Measurements from ENCODE around the gene ZNF592.
"Not testable (repeated sequence)": the region's sequence is repeated elsewhere in the genome, so short reads cannot be mapped to it uniquely, and the experiment has no call there.

ZNF592 gene, protein sequence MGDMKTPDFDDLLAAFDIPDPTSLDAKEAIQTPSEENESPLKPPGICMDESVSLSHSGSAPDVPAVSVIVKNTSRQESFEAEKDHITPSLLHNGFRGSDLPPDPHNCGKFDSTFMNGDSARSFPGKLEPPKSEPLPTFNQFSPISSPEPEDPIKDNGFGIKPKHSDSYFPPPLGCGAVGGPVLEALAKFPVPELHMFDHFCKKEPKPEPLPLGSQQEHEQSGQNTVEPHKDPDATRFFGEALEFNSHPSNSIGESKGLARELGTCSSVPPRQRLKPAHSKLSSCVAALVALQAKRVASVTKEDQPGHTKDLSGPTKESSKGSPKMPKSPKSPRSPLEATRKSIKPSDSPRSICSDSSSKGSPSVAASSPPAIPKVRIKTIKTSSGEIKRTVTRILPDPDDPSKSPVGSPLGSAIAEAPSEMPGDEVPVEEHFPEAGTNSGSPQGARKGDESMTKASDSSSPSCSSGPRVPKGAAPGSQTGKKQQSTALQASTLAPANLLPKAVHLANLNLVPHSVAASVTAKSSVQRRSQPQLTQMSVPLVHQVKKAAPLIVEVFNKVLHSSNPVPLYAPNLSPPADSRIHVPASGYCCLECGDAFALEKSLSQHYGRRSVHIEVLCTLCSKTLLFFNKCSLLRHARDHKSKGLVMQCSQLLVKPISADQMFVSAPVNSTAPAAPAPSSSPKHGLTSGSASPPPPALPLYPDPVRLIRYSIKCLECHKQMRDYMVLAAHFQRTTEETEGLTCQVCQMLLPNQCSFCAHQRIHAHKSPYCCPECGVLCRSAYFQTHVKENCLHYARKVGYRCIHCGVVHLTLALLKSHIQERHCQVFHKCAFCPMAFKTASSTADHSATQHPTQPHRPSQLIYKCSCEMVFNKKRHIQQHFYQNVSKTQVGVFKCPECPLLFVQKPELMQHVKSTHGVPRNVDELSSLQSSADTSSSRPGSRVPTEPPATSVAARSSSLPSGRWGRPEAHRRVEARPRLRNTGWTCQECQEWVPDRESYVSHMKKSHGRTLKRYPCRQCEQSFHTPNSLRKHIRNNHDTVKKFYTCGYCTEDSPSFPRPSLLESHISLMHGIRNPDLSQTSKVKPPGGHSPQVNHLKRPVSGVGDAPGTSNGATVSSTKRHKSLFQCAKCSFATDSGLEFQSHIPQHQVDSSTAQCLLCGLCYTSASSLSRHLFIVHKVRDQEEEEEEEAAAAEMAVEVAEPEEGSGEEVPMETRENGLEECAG (N-terminal part only)

DNA sequence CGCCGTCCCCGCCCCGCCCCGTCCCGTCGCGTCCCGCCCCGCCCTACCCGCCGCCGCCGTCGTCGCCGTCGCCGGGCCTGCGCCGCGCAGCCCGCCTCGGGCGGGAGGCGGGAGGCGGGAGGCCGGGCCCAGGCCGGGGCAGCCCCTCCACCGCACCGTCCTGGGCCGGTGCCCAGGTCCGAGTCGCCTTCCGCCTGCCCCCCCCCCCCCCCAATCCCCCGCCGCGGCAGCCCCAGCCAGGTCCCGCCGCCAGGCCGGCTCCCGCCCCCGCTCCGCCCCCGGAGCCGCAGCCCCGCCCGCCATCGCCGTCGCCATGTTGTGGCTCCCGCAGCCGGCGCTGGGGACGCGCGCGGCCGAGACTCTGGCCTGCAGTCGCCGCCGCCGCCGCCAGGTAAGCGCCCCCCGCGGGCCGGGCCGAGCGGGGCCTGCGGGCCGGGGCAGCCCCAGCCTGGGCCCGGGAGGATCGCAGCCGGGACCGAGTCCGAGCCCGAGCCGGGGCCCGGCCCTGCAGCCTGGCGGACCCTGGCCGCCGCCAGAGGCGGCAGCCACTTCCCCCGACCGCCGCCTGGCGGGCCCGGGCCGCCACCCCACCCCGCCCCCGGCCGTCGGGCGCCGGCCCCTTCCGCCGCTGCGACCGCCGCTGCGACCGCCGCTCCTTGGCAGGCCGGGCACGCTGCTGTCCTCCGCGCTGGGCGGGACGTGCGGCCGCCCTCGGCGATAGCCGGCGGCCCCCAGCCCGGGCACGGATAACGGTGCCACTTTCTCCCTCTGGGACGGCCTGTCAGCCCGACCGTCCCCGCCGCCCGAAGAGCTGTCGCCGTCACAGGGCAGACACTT is at the start of gene ZNF592:
Gene ZNF592 (plus strand): TSS at position 319 of the 837 bp plus-strand sequence. CDS start 34,084 bp downstream, outside the sequence.
- DNase-seq (ENCODE audit: low read depth) = peak; percentile 50

DNA sequence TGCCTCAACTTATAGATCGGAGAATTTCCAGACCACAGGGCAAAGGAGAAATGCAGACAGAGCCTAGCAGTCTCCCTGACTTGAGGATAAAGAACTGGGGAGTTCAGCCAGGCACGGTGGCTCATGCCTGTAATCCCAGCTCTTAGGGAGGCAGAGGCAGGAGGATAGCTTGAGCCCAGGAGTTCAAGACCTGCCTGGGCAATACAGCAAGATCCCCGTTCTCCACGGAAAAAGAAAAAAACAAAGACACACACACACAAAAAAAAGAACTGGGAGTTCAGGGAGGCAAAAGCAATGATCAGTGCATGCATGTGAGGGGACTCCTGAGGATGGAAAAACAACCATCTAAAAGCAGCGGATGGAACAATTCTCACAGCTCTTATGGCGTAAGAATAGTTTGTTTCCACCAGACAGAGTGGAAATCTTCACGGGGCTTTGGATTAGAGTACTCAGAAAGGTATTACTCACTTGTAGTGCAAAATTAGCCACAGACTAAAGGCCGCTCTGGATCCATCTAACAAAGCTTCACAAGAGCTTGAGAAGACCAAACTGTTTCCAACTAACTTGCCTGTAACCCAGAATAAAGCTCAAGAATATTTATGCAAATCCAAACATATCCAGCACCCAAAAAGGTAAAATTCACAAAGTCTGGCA is 48.7 kb upstream of the ZNF592 start:
- DNase-seq (ENCODE audit: low read depth) = no peak

DNA sequence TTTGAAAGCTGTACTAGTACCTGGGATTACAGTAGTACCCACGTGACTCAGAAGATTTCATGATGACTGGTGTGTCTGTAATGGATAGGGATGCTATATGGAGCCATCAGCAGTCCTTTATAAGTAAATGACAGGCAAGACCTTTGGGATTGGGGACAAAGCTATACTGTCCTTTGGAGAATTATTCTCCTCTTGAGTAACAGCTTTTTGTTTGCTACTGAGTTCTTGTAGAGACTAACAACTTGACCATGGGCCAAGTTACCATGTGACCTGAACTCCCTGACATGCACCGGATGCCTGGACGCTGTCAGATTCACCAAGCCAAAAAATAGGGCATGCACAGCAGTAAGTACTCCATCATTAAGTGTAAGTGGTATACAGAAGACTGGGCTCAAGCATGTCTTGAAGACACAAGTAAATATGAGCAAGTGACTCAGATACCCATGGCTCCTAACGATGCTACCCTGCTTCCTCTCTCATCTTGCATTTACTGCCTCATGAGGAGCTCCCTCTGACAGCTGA is 45.4 kb upstream of the ZNF592 start:
- DNase-seq (ENCODE audit: low read depth) = no peak

DNA sequence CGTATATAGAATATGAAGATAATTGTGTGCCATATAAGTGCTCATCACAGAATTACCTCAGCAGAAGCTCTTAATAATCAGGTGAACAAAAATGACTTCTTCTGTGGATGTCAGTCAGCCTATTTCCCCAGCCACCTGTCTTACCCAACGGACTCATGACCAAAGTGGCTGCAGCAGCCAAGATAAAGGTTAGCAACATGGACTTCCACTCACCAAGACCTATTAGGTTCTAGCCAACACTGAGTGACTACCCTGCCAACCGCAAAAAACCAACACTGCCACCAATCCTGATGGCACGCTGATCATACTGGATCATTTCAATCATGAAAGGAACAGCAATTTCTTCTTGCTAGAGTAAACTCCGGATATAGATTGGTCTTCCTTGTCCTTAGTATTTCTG is 44.6 kb upstream of the ZNF592 start:
- DNase-seq (ENCODE audit: low read depth) = no peak

DNA sequence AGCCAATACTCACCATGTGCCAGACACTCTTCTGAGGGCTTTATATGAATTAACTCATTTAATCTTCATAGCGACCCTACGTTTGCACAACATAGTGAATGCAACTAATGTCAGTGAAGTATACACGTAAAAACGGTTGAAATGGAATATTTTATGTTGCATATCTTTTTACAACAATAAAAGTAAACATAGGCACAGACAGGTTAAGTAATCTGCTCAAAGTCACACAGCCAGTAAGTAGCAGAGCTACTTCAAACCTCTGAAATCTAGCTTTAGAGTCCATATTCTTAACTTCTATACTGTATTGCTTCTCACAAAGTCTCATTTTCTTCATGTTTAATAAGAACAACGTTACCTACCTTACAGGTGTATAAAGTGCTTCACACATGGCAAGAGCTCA is 34.0 kb upstream of the ZNF592 start:
- no peak for DNase-seq (ENCODE audit: low read depth)

DNA sequence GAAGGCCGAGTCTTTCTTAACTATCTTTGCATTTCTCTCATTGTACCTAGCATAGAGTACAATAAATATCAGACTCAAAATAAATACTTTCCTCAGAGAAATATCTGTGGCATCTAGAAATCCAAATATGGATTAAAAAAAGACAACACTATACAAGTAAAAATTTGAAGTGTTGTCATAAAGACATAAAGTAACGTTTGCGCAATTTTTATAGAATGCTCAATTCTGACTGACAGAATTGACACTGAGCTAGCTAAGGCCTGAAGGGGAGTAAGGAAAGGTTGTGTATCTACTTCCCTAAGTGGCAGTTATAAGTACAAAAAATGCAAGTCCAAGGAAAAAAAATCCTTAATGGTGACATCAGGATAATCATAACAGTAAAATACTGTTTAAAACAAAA is 33.6 kb upstream of the ZNF592 start:
- no peak for DNase-seq (ENCODE audit: low read depth)

DNA sequence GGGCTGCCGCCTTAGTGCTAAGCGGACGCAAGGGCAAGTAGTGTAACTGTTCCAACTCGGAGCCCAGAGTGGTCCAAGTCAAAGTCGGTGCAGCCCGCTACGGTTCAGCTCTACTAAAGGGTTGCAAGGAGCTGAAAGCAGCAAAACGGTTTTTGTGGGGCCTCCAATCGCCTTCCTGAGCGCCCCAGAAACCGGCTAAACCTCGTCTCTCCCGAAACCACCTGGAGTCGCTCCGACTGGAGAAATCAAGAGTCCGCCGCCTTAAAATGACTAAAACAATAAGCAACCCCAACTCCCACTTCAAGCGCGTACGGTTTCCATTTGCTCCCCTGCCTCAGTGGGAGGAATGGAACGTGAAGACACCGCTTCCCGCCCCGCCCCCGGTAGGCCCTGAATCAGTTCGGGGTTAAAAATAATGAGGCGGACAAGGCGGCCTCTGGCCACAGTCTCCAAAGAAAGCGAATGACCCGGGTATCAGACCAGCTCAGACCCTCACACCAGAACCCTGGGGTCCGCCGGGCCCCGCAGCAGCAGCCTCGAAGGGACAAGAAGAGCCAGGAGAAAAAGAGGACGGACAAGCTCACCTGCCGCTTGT is 32.9 kb upstream of the ZNF592 start:
- peak; percentile 26 for DNase-seq (ENCODE audit: low read depth)

DNA sequence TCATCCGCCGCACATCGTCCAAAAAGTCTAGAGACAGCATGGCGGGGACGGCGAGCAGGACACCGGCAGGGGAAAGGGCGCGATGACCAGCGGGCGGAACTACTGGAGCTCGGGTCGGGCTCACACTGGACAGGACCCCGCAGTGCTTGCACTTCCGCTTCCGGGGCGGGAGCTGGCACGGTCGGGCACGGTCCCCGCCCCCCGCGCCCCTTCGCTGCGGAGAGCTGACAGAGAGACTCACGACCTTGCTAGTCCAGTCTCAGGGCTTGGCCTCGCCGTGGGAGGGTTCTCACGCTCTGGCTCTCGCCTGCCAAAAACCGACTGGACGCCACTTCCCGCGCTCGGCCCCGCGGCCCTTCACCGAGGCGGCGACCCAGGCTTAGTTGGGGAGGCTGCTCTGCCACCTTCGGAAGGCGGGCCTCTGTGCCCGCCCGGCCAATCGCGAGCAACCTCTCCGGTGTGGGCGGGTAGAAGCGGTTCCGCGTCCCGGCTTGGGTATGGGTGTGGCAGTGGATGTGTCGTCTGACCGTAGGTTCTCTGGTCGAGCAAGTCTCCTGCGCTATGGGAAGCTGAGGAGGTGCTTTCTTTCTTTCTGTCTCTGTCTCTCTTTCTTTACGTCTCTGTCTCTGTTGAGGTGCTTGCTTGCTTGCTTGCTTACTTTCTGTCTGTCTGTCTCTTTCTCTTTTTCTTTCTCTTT is 32.2 kb upstream of the ZNF592 start, which contains the start of gene SEC11A:
Gene SEC11A (minus strand): TSS at position 104 of the 697 bp plus-strand sequence. CDS start 64 bp downstream, at position 40.
- DNase-seq (ENCODE audit: low read depth) = peak; percentile 83

DNA sequence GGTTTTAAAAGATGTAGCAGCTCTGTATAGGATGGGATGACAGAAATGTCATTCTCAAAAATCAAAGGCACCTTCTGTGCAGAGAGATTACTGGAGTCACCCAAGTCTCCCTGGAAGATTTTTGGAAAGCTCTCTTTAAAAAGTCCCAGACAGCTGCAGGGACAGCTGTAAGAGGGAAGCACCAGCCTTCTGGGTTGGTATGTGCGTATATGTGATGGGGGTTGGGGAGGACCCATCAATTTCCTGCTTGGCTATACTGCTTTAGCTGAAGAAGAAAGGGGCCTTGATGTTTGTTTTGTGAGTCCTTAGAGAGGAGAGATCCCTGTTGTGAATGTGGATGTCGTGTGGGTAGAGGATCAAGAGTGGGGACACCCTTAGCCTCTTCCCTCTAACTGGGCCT is 27.0 kb upstream of the ZNF592 start:
- DNase-seq (ENCODE audit: low read depth) = no peak

DNA sequence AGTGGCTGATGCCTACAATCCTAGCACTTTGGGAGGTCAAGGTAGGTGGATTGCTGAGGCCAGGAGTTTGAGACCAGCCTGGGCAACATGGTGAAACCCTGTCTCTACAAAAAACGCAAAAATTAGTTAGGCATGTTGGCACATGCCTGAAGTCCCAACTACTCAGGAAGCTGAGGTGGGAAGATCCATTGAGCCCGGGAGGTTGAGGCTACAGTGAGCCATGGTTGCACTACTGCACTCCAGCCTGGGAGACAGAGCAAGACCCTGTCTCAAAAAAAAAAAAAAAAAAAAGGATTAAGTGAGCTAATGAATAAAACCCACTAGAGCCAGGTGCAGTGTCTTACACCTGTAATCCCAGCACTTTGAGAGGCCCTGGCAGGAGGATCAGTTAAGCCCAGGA is 25.8 kb upstream of the ZNF592 start:
- DNase-seq (ENCODE audit: low read depth) = no peak

DNA sequence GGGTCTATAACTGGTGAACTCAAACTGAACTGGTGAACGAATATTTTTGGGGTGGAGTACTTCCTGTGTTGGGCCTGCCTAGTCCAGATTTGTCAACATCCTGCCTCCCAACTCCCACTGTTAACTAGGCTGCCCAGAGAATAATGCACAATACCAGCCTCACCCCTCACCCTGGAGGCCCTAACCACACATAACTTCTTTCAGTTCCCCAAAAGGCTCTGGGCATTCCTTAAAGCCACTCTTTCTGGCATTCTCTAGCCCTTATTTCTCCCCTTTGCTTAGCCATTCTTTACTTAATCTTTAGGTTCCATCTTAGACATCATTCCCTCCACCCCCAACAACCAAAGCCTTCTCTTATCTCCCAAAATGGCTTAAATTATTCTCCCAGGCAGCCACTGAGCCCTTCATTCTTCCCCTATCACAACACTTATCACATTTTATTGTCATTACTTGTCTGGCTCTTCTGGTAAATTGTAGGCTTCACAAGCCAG is 23.3 kb upstream of the ZNF592 start:
- DNase-seq (ENCODE audit: low read depth) = no peak

DNA sequence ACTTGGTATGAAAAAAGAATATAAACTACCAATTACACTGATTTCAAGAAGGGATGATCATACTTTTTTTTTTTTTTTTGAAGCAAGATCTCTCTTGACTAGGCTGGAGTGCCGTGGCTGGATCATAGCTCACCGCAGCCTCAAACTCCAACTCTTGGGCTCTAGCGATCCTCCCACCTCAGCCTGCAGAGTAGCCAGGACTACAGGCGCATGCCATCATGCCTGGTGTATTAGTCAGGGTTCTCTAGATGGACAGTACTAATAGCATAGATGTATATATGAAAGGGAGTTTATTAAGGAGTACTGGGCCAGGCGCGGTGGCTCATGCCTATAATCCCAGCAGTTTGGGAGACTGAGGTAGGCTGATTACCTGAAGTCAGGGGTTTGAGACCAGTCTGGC is 21.0 kb upstream of the ZNF592 start:
- no peak for DNase-seq (ENCODE audit: low read depth)

DNA sequence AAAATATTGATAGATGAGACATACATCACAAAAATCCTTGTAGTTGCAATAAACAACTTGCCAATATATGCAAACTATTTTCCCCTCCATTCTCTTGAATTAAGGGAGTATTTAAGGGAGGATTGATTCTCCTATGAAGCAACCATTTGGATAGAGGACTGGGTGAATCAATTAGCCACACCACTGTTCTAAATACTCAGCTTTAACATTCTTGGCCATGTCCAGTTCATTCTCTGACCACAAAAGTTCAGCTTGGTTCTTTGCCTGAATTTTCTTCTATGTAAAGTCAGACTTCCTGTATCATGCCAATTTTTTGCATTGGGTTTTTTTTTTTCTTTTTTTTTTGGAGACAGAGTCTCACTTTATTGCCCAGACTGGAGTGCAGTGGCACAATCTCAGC is 16.6 kb upstream of the ZNF592 start:
- no peak for DNase-seq (ENCODE audit: low read depth)

DNA sequence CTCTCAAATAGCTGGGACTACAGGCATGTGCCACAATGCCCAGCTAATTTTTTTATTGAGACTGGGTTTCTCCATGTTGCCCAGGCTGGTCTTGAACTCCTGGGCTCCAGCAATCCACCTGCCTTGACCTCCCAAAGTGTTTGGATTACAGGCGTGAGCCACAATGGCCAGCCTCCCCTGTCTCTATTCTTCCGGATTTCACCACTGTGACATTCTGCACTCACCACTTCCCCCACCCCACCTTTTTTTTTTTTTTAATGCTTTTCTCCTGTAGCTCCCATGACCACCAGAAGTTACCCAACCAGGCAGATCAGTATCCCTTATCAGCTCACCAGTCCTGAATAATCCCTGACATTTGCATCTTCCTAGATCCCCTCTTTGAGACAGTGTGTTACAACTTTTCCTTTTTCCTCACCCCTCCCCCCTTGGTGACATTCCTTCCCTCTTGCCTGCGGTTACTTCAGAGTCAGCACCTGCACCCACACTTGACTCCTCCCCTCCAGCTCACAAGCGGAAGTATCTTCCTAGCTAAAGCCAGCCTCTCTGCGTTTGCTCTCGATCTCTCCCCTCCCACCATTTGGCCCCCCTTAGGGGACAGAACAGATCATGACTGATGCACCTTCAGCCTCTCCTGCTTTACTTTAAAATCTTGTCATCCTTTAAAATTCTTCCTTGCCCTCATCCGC is 13.5 kb upstream of the ZNF592 start:
- no peak for DNase-seq (ENCODE audit: low read depth)

DNA sequence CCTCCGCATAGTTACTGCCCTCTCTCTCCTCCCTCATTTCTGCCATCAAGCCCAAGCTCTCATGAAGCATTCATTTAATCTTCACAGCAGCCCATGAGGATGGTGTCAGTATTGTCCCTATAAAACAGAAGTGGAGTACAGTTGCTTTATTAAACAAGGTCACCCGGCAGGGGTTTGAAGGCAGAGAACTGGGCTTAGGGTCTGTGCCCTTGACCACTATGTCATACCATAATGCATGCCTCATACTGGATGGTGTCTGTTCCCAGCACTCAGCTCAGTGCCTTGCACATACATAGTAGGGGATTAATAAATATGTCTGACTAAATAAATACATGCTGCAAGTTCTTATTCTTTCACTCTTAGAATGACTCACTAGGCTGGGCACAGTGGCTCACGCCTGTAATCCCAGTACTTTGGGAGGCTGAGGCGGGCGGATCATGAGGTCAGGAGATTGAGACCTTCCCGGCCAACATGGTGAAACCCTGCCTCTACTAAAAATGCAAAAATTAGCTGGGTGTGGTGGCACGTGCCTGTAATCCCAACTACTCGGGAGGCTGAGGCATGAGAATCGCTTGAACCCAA is 12.8 kb upstream of the ZNF592 start:
- DNase-seq (ENCODE audit: low read depth) = not testable (repeated sequence)

DNA sequence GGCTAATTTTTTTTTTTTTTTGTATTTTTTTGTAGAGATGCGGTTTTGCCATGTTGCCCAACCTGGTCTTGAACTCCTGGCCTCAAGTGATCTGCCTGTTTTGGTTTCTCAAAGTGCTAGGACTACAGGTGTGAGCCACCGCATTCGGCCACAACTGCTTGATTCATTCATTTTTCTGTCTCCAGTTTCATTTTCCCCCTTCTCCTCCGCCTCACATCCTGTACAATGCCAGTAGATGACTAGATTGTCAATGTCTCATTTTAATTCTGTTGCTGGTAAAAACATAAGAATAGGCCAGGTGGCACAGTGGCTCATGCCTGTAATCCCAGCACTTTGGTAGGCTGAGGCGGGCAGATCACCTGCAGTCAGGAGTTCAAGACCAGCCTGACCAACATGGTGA is 12.0 kb upstream of the ZNF592 start:
- no peak for DNase-seq (ENCODE audit: low read depth)

DNA sequence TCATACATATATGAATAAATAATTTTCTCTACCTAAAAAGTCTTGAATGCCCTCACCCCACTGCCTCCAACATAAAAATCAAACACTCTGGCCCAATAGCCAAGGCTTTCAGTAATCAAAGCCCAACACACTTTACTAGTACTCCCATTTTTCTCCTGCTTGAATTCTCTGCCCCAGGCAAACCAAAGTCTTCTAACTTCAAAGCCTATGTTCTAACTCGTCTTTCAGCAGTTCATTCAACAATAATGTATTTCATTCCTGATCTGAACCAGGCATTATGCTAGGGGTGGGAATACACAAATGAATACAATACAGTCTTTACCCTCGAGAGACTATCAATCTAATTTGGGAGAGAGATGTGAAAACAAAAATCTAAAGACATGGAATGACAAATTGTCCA is 11.4 kb upstream of the ZNF592 start:
- DNase-seq (ENCODE audit: low read depth) = no peak

DNA sequence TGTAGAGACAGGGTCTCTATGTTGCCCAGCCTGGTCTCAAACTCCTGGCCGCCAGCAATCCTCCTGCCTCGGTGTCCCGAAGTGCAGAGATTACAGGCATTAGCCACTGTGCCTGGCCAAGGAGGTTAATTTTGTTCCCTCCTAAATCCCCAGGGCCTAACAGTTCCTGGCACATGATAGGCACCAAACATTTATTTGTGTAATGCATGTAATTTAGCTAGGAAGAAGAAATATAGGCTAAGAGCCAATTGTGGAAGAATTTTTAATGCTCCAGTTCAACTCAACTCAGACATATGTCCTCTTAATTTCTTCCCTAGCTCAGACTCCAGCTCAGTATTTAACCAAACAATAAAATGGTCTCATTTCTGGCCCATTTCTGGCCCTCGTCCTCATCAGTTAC is 7.7 kb upstream of the ZNF592 start:
- DNase-seq (ENCODE audit: low read depth) = no peak
